ENCODE data around the gene B4GALT6. TPM values are rescaled to one million over a fixed set of nuclear protein-coding genes. Genes with fewer than 3 reads are reported as not detected.

The B4GALT6 gene
- polyA plus RNA-seq, 1 donor from 2014 or later: 19.4 TPM

DNA sequence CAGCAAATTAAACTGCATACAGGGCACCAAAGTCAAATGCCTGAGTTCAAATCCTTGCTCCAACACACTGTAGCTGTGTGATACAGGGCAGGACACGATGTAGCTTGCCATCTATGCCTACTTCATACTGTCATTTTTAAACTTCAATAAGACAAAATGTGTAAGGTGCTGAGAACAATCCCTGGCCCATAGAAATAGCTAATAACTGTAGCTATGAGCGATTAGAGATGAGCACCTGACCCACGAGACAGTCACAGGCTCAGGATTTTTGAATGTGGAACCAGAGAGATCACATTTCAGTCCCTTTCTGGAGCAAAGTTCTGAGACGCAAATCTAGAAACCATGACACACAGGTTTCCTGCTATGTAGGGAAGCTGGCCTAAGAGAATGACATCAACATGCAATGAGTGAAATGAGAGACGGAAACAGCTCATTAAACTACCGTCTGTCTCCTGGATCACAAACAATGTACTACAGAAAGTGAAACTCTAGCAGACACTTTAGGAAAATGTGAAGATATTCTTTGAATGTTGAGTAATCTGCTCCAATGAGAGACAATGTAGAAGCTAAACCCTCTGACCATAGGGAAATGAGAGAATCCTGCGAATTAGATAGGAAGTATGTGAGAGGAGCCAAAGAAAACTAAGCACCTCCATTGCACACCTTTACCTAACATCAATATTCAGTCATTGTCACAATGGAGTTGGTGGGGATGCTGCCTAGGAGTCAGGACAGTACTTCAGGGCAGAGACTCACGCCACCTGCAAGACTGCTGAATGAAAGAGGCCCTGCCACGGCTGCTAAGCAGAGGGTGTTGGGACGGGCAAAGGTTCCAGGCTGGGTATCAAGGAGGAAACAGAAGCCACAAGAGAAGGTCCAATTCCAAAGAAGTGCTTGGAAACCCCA is 25.5 kb downstream of the B4GALT6 start:
- Histone ChIP-seq H2AFZ (ENCODE audit: low read depth, low read length) (no peak overlapping the region), H3F3A (ENCODE audit: insufficient read depth, low read length, poor library complexity, severe bottlenecking) (no peaks in the 10 kb centered on the region), H3K79me2 (replicated peaks; ENCODE audit: insufficient read depth, low read length) (no peaks in the 10 kb centered on the region), H3K4me3 (ENCODE audit: low read length) (no peak overlapping the region), H3K9ac (ENCODE audit: low read length) (no peak overlapping the region), H3K9me3 (ENCODE audit: low read length) (no peaks in the 10 kb centered on the region), H3K27me3 (ENCODE audit: insufficient read depth, low read depth, low read length) (no peaks in the 10 kb centered on the region), H3K4me2 (ENCODE audit: low read length) (no peak overlapping the region), H3K36me3 (ENCODE audit: insufficient read depth, low read length) (no peaks in the 10 kb centered on the region), H4K20me1 (ENCODE audit: insufficient read depth) (no peaks in the 10 kb centered on the region), H3K9me2 (ENCODE audit: insufficient read depth, low read length) (no peaks in the 10 kb centered on the region), H3K27ac (ENCODE audit: low read length) (no peak overlapping the region)
- no peak for TF ChIP-seq EP300 (conservative IDR thresholded peaks at IDR 0.05; ENCODE audit: poor library complexity, severe bottlenecking)
- TF ChIP-seq RAD21 (conservative IDR thresholded peaks at IDR 0.05): no peak
- no peak for TF ChIP-seq SMC3 (conservative IDR thresholded peaks at IDR 0.05; ENCODE audit: poor library complexity)
- no peak for TF ChIP-seq MXI1 (conservative IDR thresholded peaks at IDR 0.05; ENCODE audit: poor library complexity, severe bottlenecking)
- TF ChIP-seq, protein P1, sequence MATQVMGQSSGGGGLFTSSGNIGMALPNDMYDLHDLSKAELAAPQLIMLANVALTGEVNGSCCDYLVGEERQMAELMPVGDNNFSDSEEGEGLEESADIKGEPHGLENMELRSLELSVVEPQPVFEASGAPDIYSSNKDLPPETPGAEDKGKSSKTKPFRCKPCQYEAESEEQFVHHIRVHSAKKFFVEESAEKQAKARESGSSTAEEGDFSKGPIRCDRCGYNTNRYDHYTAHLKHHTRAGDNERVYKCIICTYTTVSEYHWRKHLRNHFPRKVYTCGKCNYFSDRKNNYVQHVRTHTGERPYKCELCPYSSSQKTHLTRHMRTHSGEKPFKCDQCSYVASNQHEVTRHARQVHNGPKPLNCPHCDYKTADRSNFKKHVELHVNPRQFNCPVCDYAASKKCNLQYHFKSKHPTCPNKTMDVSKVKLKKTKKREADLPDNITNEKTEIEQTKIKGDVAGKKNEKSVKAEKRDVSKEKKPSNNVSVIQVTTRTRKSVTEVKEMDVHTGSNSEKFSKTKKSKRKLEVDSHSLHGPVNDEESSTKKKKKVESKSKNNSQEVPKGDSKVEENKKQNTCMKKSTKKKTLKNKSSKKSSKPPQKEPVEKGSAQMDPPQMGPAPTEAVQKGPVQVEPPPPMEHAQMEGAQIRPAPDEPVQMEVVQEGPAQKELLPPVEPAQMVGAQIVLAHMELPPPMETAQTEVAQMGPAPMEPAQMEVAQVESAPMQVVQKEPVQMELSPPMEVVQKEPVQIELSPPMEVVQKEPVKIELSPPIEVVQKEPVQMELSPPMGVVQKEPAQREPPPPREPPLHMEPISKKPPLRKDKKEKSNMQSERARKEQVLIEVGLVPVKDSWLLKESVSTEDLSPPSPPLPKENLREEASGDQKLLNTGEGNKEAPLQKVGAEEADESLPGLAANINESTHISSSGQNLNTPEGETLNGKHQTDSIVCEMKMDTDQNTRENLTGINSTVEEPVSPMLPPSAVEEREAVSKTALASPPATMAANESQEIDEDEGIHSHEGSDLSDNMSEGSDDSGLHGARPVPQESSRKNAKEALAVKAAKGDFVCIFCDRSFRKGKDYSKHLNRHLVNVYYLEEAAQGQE (IDR thresholded peaks at IDR 0.05; ENCODE audit: borderline replicate concordance): no peak
- TF ChIP-seq POLR2AphosphoS5 (IDR thresholded peaks at IDR 0.05): no peak
- TF ChIP-seq EZH2 (IDR thresholded peaks at IDR 0.05; ENCODE audit: borderline replicate concordance, insufficient read depth, low read length, poor library complexity, severe bottlenecking): no peak
- TF ChIP-seq, protein P2, sequence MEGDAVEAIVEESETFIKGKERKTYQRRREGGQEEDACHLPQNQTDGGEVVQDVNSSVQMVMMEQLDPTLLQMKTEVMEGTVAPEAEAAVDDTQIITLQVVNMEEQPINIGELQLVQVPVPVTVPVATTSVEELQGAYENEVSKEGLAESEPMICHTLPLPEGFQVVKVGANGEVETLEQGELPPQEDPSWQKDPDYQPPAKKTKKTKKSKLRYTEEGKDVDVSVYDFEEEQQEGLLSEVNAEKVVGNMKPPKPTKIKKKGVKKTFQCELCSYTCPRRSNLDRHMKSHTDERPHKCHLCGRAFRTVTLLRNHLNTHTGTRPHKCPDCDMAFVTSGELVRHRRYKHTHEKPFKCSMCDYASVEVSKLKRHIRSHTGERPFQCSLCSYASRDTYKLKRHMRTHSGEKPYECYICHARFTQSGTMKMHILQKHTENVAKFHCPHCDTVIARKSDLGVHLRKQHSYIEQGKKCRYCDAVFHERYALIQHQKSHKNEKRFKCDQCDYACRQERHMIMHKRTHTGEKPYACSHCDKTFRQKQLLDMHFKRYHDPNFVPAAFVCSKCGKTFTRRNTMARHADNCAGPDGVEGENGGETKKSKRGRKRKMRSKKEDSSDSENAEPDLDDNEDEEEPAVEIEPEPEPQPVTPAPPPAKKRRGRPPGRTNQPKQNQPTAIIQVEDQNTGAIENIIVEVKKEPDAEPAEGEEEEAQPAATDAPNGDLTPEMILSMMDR (IDR thresholded peaks at IDR 0.05; ENCODE audit: poor library complexity, severe bottlenecking): no peak
- no peak for TF ChIP-seq TAF1 (IDR thresholded peaks at IDR 0.05; ENCODE audit: low read depth)

DNA sequence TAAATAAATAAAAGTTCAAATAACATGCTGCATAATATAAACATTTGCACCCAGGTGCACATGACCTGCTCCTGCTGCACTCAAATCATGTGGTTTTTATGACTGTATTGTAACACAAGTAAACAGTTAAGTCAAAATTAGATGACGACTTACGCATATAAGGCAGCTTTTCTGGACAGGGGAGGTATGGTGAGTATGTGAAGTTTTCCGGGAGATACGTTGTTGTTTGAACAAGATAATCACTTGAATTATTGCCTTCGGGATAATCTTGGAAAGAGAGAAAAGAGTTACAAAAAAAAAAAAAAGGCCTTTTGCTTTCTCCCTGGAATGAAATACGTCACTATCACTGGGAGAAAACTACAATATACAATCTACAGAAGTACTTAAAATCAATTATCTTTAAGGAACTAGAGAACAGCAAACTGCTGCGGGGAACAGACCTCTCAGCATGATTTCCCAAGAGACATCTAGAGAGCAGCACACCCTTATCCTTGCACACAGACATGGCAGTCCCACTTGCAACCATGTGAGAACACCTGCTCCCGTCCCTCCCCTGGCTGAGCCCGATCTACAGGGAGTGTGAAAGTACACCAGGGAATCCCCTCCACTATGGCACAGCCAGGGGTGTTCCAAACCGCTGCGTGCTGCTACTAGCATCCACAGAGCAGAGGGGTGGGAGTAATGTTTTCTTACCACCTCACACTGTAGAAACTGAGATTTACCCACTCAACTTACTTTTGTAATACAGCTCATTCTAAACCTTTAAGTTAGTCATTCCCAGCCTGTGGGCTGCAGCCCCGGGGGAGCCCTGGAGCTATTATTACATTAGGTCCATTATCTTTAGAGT is 26.3 kb downstream of the B4GALT6 start:
- Histone ChIP-seq H3K27me3 (ENCODE audit: insufficient read depth, low read depth, low read length) (no peaks in the 10 kb centered on the region), H3F3A (ENCODE audit: insufficient read depth, low read length, poor library complexity, severe bottlenecking) (no peaks in the 10 kb centered on the region), H3K79me2 (replicated peaks; ENCODE audit: insufficient read depth, low read length) (no peaks in the 10 kb centered on the region), H3K4me3 (ENCODE audit: low read length) (no peak overlapping the region), H3K9me2 (ENCODE audit: insufficient read depth, low read length) (no peaks in the 10 kb centered on the region), H4K20me1 (ENCODE audit: insufficient read depth) (no peaks in the 10 kb centered on the region), H3K27ac (ENCODE audit: low read length) (no peak overlapping the region), H3K9ac (ENCODE audit: low read length) (no peak overlapping the region), H2AFZ (ENCODE audit: low read depth, low read length) (no peak overlapping the region), H3K9me3 (ENCODE audit: low read length) (no peaks in the 10 kb centered on the region), H3K36me3 (ENCODE audit: insufficient read depth, low read length) (no peaks in the 10 kb centered on the region), H3K4me2 (ENCODE audit: low read length) (no peak overlapping the region)
- TF ChIP-seq SMC3 (conservative IDR thresholded peaks at IDR 0.05; ENCODE audit: poor library complexity) (no peak), MXI1 (conservative IDR thresholded peaks at IDR 0.05; ENCODE audit: poor library complexity, severe bottlenecking) (no peak), RAD21 (conservative IDR thresholded peaks at IDR 0.05) (no peak), POLR2AphosphoS5 (IDR thresholded peaks at IDR 0.05) (no peak), EP300 (conservative IDR thresholded peaks at IDR 0.05; ENCODE audit: poor library complexity, severe bottlenecking) (no peak), TAF1 (IDR thresholded peaks at IDR 0.05; ENCODE audit: low read depth) (no peak)
- TF ChIP-seq, protein P2 (IDR thresholded peaks at IDR 0.05; ENCODE audit: poor library complexity, severe bottlenecking): no peak
- TF ChIP-seq, protein P1 (IDR thresholded peaks at IDR 0.05; ENCODE audit: borderline replicate concordance): no peak
